ENCODE results near the gene ZNF205.

ZNF205 gene

DNA sequence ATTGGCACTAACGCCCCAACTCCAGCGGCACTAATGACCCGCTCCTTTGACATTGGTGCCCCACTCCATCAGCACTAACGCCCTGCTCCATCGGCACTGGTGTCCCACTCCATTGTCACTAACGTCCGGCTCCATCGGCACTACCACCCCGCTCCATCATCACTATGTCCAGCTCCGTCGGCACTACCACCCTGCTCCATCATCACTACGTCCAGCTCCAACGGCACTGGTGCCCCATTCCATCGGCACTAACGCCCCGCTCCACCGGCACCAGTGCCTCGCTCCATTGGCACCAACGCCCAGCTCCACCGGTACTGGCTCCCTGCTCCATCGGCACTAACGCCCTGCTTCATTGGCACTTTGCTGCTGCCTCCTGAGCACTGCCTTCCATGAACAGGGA, 29.9 kb downstream of the ZNF205 start:
- no peak for DNase-seq (ENCODE audit: low spot score)
- H3K27ac ChIP-seq (replicated peaks; ENCODE audit: low read length) = no peak overlapping the region
- no peak overlapping the region for H3K14ac ChIP-seq (ENCODE audit: low read length)
- no peak overlapping the region for H2BK120ac ChIP-seq (ENCODE audit: low read depth, low read length)
- no peak overlapping the region for H4K91ac ChIP-seq (ENCODE audit: low read depth, low read length, poor library complexity)
- H3K27me3 ChIP-seq (ENCODE audit: control insufficient read depth in 3 of 3, insufficient read depth in 3 of 3, low read depth in 1 of 3, low read length in 3 of 3) = no peaks in the 10 kb centered on the region
- H3K18ac ChIP-seq (ENCODE audit: low read length) = no peak overlapping the region
- H4K8ac ChIP-seq (ENCODE audit: low read depth, low read length) = peak overlapping the region; percentile 65
- no peak overlapping the region for H2AFZ ChIP-seq (ENCODE audit: low read length)
- H3K4me1 ChIP-seq (ENCODE audit: control insufficient read depth in 2 of 2, insufficient read depth in 1 of 2, low read depth in 1 of 2, low read length in 2 of 2) = peaks cover 0 to 4% of the 10 kb centered on the region in 2 donors
- H3K4me3 ChIP-seq (ENCODE audit: low read length in 2 of 2) = no peak overlapping the region
- no peak overlapping the region for H2BK12ac ChIP-seq (ENCODE audit: low read length)
- H3K9ac ChIP-seq (ENCODE audit: low read depth, low read length, poor library complexity) = no peak overlapping the region
- peaks cover 6% of the 10 kb centered on the region for H3K79me1 ChIP-seq (ENCODE audit: low read depth, low read length)
- H2BK15ac ChIP-seq (ENCODE audit: low read length) = no peak overlapping the region
- H3K4ac ChIP-seq (ENCODE audit: low read length) = no peak overlapping the region
- H2AK5ac ChIP-seq (ENCODE audit: low read depth, low read length) = no peak overlapping the region
- H3K9me3 ChIP-seq (replicated peaks in 1 of 2; ENCODE audit: control insufficient read depth in 2 of 2, insufficient read depth in 1 of 2, low read depth in 1 of 2, low read length in 2 of 2) = peaks cover 0 to 2% of the 10 kb centered on the region in 2 donors
- peaks cover 25 to 35% of the 10 kb centered on the region in 2 donors for H3K36me3 ChIP-seq (replicated peaks in 1 of 2; ENCODE audit: control insufficient read depth in 2 of 2, insufficient read depth in 2 of 2, low read length in 2 of 2)
- WGBS, 2 donors (ENCODE audit: extremely low coverage in 2 of 2, insufficient read length in 2 of 2, insufficient replicate concordance in 1 of 2) = no CpG with 5 or more reads among the region's 22 CpGs
- H3K4me2 ChIP-seq (ENCODE audit: insufficient read depth, low read length, poor library complexity, severe bottlenecking) = no peak overlapping the region
- H3K23ac ChIP-seq (ENCODE audit: low read depth, low read length, poor library complexity) = peak overlapping the region; percentile 85
- H2BK5ac ChIP-seq (ENCODE audit: low read length) = peak overlapping the region; percentile 71

DNA sequence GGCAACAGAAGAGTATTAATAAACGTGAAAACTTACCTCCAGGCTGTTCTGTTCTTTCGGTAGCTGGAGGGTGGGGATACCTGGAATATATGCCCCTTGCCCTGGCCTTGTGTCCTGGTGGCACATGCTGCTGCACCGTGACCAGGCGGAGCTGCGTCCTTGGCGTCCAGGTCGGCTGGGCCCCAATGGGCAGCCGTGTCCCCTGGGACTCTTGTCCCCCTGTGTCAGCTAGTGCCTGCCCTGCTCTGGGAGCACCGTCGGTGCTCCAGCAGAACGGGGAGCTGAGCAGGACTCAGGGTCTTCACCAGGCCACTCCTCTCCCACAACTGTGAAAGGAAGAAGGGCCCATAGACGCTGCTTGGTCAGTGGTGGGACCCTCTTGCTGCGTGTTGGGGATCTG, 30.4 kb downstream of the ZNF205 start:
- Histone ChIP-seq H3K18ac (ENCODE audit: low read length) (no peak overlapping the region), H3K27ac (replicated peaks; ENCODE audit: low read length) (no peak overlapping the region), H3K14ac (ENCODE audit: low read length) (no peak overlapping the region), H3K4me1 (ENCODE audit: control insufficient read depth in 2 of 2, insufficient read depth in 1 of 2, low read depth in 1 of 2, low read length in 2 of 2) (peaks cover 0 to 4% of the 10 kb centered on the region in 2 donors), H3K79me1 (ENCODE audit: low read depth, low read length) (peaks cover 5% of the 10 kb centered on the region), H2BK12ac (ENCODE audit: low read length) (no peak overlapping the region), H3K36me3 (replicated peaks in 1 of 2; ENCODE audit: control insufficient read depth in 2 of 2, insufficient read depth in 2 of 2, low read length in 2 of 2) (peaks cover 25 to 31% of the 10 kb centered on the region in 2 donors), H2AFZ (ENCODE audit: low read length) (no peak overlapping the region), H4K8ac (ENCODE audit: low read depth, low read length) (no peak overlapping the region), H4K91ac (ENCODE audit: low read depth, low read length, poor library complexity) (no peak overlapping the region), H2BK120ac (ENCODE audit: low read depth, low read length) (no peak overlapping the region), H3K23ac (ENCODE audit: low read depth, low read length, poor library complexity) (peak overlapping the region; percentile 43), H2AK5ac (ENCODE audit: low read depth, low read length) (no peak overlapping the region), H3K27me3 (ENCODE audit: control insufficient read depth in 3 of 3, insufficient read depth in 3 of 3, low read depth in 1 of 3, low read length in 3 of 3) (peaks cover 0 to 3% (median 0%) of the 10 kb centered on the region in 3 experiments), H3K4me2 (ENCODE audit: insufficient read depth, low read length, poor library complexity, severe bottlenecking) (no peak overlapping the region), H3K4ac (ENCODE audit: low read length) (no peak overlapping the region), H3K9me3 (replicated peaks in 1 of 2; ENCODE audit: control insufficient read depth in 2 of 2, insufficient read depth in 1 of 2, low read depth in 1 of 2, low read length in 2 of 2) (peaks cover 0 to 2% of the 10 kb centered on the region in 2 donors), H3K4me3 (ENCODE audit: low read length in 2 of 2) (peak overlapping the region in 1 of 2 donors; percentile 33), H2BK15ac (ENCODE audit: low read length) (no peak overlapping the region), H3K9ac (ENCODE audit: low read depth, low read length, poor library complexity) (no peak overlapping the region), H2BK5ac (ENCODE audit: low read length) (peak overlapping the region; percentile 71)
- no CpG with 5 or more reads among the region's 13 CpGs for WGBS, 2 donors (ENCODE audit: extremely low coverage in 2 of 2, insufficient read length in 2 of 2, insufficient replicate concordance in 1 of 2)
- no peak for DNase-seq (ENCODE audit: low spot score)

- Histone ChIP-seq H2AFZ (ENCODE audit: low read length) (no peak overlapping the region), H3K4me3 (ENCODE audit: low read length in 2 of 2) (no peak overlapping the region), H4K8ac (ENCODE audit: low read depth, low read length) (no peak overlapping the region), H3K4me2 (ENCODE audit: insufficient read depth, low read length, poor library complexity, severe bottlenecking) (no peak overlapping the region), H3K4me1 (ENCODE audit: control insufficient read depth in 2 of 2, insufficient read depth in 1 of 2, low read depth in 1 of 2, low read length in 2 of 2) (peaks cover 0 to 4% of the 10 kb centered on the region in 2 donors), H3K27ac (replicated peaks; ENCODE audit: low read length) (no peak overlapping the region), H3K36me3 (replicated peaks in 1 of 2; ENCODE audit: control insufficient read depth in 2 of 2, insufficient read depth in 2 of 2, low read length in 2 of 2) (peaks cover 25 to 27% of the 10 kb centered on the region in 2 donors), H3K18ac (ENCODE audit: low read length) (no peak overlapping the region), H3K79me1 (ENCODE audit: low read depth, low read length) (peaks cover 5% of the 10 kb centered on the region), H2BK5ac (ENCODE audit: low read length) (no peak overlapping the region), H3K9me3 (replicated peaks in 1 of 2; ENCODE audit: control insufficient read depth in 2 of 2, insufficient read depth in 1 of 2, low read depth in 1 of 2, low read length in 2 of 2) (peaks cover 0 to 2% of the 10 kb centered on the region in 2 donors), H3K9ac (ENCODE audit: low read depth, low read length, poor library complexity) (peak overlapping the region; percentile 50), H2AK5ac (ENCODE audit: low read depth, low read length) (no peak overlapping the region), H2BK120ac (ENCODE audit: low read depth, low read length) (no peak overlapping the region), H3K23ac (ENCODE audit: low read depth, low read length, poor library complexity) (no peak overlapping the region), H3K27me3 (ENCODE audit: control insufficient read depth in 3 of 3, insufficient read depth in 3 of 3, low read depth in 1 of 3, low read length in 3 of 3) (peaks cover 0 to 3% (median 1%) of the 10 kb centered on the region in 3 experiments), H4K91ac (ENCODE audit: low read depth, low read length, poor library complexity) (no peak overlapping the region), H3K4ac (ENCODE audit: low read length) (no peak overlapping the region), H3K14ac (ENCODE audit: low read length) (no peak overlapping the region), H2BK12ac (ENCODE audit: low read length) (no peak overlapping the region), H2BK15ac (ENCODE audit: low read length) (no peak overlapping the region)
- no peak for DNase-seq (ENCODE audit: low spot score)
- WGBS, 2 donors (ENCODE audit: extremely low coverage in 2 of 2, insufficient read length in 2 of 2, insufficient replicate concordance in 1 of 2) = no CpG with 5 or more reads among the region's 11 CpGs
Measured at GRCh38 chr16:3143189-3143588, 30.8 kb downstream of the ZNF205 start.

DNA sequence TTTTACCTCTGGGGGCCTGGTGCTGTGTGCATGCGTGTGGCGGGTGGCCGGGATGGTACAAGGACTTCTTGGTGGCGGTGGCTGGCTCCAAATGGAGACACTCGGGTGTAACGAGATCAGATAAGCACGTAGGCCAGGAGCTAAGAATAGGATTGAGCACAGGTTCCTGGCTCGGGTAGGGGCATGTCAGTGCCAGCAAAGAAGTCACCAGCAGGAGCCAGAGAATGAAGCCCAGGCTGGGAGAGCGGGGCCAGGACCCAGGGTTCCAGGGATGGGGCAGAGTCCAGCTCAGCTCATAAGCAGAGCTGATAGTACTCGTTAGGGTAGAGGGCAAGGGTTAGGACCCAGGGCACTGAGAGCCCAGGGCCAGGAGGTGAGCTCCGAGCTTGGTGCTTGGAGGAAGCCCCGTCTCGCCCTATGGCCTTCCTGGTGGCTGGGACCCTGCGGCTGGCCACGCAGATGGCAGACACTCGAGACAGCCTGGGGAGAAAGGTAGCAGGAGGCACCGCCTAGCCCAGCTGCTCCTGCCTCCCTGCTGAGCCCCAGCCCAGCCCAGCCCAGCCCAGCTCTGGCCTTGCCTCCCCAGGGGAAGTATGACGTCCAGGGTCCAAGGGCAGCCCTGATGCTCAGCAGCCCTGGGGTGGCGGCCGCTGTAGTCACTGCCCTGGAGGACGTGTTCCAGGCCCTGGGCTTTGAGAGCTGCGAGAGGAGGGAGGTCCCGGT, 31.4 kb downstream of the ZNF205 start:
- H2BK15ac ChIP-seq (ENCODE audit: low read length) = peak overlapping the region; percentile 67
- H3K36me3 ChIP-seq (replicated peaks in 1 of 2; ENCODE audit: control insufficient read depth in 2 of 2, insufficient read depth in 2 of 2, low read length in 2 of 2) = peaks cover 25 to 27% of the 10 kb centered on the region in 2 donors
- H3K4me3 ChIP-seq (ENCODE audit: low read length in 2 of 2) = no peak overlapping the region
- H4K8ac ChIP-seq (ENCODE audit: low read depth, low read length) = no peak overlapping the region
- H3K27me3 ChIP-seq (ENCODE audit: control insufficient read depth in 3 of 3, insufficient read depth in 3 of 3, low read depth in 1 of 3, low read length in 3 of 3) = peaks cover 0 to 8% (median 6%) of the 10 kb centered on the region in 3 experiments
- H2BK12ac ChIP-seq (ENCODE audit: low read length) = no peak overlapping the region
- WGBS, 2 donors (ENCODE audit: extremely low coverage in 2 of 2, insufficient read length in 2 of 2, insufficient replicate concordance in 1 of 2) = no CpG with 5 or more reads among the region's 23 CpGs
- H3K27ac ChIP-seq (replicated peaks; ENCODE audit: low read length) = no peak overlapping the region
- peaks cover 0 to 2% of the 10 kb centered on the region in 2 donors for H3K9me3 ChIP-seq (replicated peaks in 1 of 2; ENCODE audit: control insufficient read depth in 2 of 2, insufficient read depth in 1 of 2, low read depth in 1 of 2, low read length in 2 of 2)
- H2BK5ac ChIP-seq (ENCODE audit: low read length) = no peak overlapping the region
- H2BK120ac ChIP-seq (ENCODE audit: low read depth, low read length) = no peak overlapping the region
- DNase-seq (ENCODE audit: low spot score) = no peak
- H3K4ac ChIP-seq (ENCODE audit: low read length) = no peak overlapping the region
- H3K23ac ChIP-seq (ENCODE audit: low read depth, low read length, poor library complexity) = peak overlapping the region; percentile 57
- H2AFZ ChIP-seq (ENCODE audit: low read length) = no peak overlapping the region
- no peak overlapping the region for H3K18ac ChIP-seq (ENCODE audit: low read length)
- H3K4me1 ChIP-seq (ENCODE audit: control insufficient read depth in 2 of 2, insufficient read depth in 1 of 2, low read depth in 1 of 2, low read length in 2 of 2) = no peaks in the 10 kb centered on the region
- no peak overlapping the region for H4K91ac ChIP-seq (ENCODE audit: low read depth, low read length, poor library complexity)
- no peak overlapping the region for H3K4me2 ChIP-seq (ENCODE audit: insufficient read depth, low read length, poor library complexity, severe bottlenecking)
- peaks cover 5% of the 10 kb centered on the region for H3K79me1 ChIP-seq (ENCODE audit: low read depth, low read length)
- peak overlapping the region; percentile 50 for H3K9ac ChIP-seq (ENCODE audit: low read depth, low read length, poor library complexity)
- H2AK5ac ChIP-seq (ENCODE audit: low read depth, low read length) = peak overlapping the region; percentile 57
- H3K14ac ChIP-seq (ENCODE audit: low read length) = no peak overlapping the region
